Lower lobe of right lung (tissue), 2 donors: ENCODE data around the gene ATRN. TPM values are rescaled to one million over a fixed set of nuclear protein-coding genes. Genes with fewer than 3 reads are reported as not detected.
A peak's percentile ranks its signal among the peaks of the same experiment; 100 is the strongest.

ENCODE experiments used
- ATAC-seq, 2 donors: fragments of 200-7000 bp; cut with Tn5 transposase; one replicate each; pipeline ENCODE4 v1.9.1; 2020 to 2022; ENCODE audit warnings: mild to moderate bottlenecking in 2 of 2, moderate library complexity in 2 of 2
- DNase-seq: peaks from one replicate; pipeline ENCODE4 v3.0.0-alpha.2; 2020
- H3K27ac ChIP-seq: fragments of 200-600 bp; one replicate; pipeline ENCODE4 v1.8.0; 2022
- H3K27me3 ChIP-seq: fragments of 200-600 bp; one replicate; pipeline ENCODE4 v1.8.0; 2022; ENCODE audit warnings: low read depth
- H3K36me3 ChIP-seq: fragments of 200-600 bp; one replicate; pipeline ENCODE4 v1.8.0; 2022; ENCODE audit warnings: mild to moderate bottlenecking
- H3K4me1 ChIP-seq: fragments of 200-600 bp; one replicate; pipeline ENCODE4 v1.8.0; 2022
- H3K4me3 ChIP-seq: fragments of 200-600 bp; one replicate; pipeline ENCODE4 v1.8.0; 2022; ENCODE audit warnings: mild to moderate bottlenecking
- H3K9me3 ChIP-seq: fragments of 200-600 bp; one replicate; pipeline ENCODE4 v1.8.0; 2022
- CTCF ChIP-seq: fragments of 200-600 bp; IDR thresholded peaks from one replicate; pipeline ENCODE4 v1.8.0; 2022; ENCODE audit warnings: antibody characterized with exemption, mild to moderate bottlenecking
- intact Hi-C: fragments of 100-400 bp; cut with DNase I; formaldehyde crosslinking; loops from one replicate; pipeline ENCODE4 v1.11.0; 2022
- total RNA-seq: library from RNA; stranded (reverse); fragmentation: NEBNext Ultra II Directional; extraction: Animal tissue kit (Norgen Biotek cat#: 25700); gene quantifications from one replicate; pipeline ENCODE4 v1.2.1, GENCODE V29; 2021
- donor health status: DM: no; HTN: yes; CAD: no; lungs with severe emphysema.

ATRN gene
- total RNA-seq, 1 donor from 2014 or later: 29.2 TPM

- H3K4me3 ChIP-seq: peak within 1 kb of the TSS; percentile 51
- H3K27ac ChIP-seq: peak within 1 kb of the TSS; percentile 36
- no peaks in the 10 kb centered on the region for H3K9me3 ChIP-seq
- no peak for TF ChIP-seq CTCF
- DNase-seq: no peak
- intact Hi-C loops: no loop called here
- H3K27me3 ChIP-seq: peaks cover 39% of the 10 kb centered on the region
- peaks cover 9% of the 10 kb centered on the region for H3K4me1 ChIP-seq
- ATAC-seq: peak; percentile 10 to 34
- H3K36me3 ChIP-seq: no peaks in the 10 kb centered on the region
Measured at GRCh38 chr20:3681931-3682781, 211.3 kb downstream of the ATRN start, which contains the start of gene ADAM33. Gene ADAM33, minus strand, starts transcription at chr20:3682010. Its CDS starts 6 bp downstream, at chr20:3682004.

- Histone ChIP-seq H3K4me1 (peaks cover 3% of the 10 kb centered on the region), H3K9me3 (no peaks in the 10 kb centered on the region), H3K4me3 (no peak overlapping the region), H3K27me3 (peaks cover 33% of the 10 kb centered on the region), H3K27ac (no peak overlapping the region), H3K36me3 (no peaks in the 10 kb centered on the region)
- no peak for TF ChIP-seq CTCF
- intact Hi-C loops: no loop called here
- DNase-seq (no peak), ATAC-seq (no peak)
Measured at GRCh38 chr20:3685341-3685740, 214.5 kb downstream of the ATRN start.

GRCh38 chr20:3686421-3686820, 215.6 kb downstream of the ATRN start:
- no peak for TF ChIP-seq CTCF
- ATAC-seq (no peak), DNase-seq (no peak)
- Histone ChIP-seq H3K4me3 (no peak overlapping the region), H3K4me1 (no peaks in the 10 kb centered on the region), H3K27ac (no peak overlapping the region), H3K27me3 (peaks cover 23% of the 10 kb centered on the region), H3K36me3 (no peaks in the 10 kb centered on the region), H3K9me3 (no peaks in the 10 kb centered on the region)
- intact Hi-C loops: no loop called here

DNA sequence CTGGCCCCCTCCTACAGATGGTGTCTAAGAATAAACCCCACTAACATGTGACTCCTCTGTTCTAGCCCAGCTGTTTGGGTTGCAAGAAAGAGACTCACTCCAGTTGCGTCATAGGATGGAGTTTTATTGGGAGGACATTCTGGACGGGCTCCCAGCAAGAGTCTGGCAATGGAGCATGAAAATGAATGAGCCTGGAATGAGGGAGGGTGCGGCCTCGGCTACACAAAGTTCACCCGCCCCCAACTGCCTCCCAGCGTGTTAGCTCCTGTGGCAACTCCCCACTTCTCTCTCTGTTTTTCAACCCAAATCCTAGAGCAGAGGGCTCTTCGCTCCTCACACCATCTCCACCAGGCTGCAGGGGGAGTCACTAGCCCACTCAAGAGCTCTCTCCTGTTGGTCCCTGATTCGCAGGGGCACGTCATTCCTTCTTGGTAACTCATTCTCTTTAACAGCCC, 216.1 kb downstream of the ATRN start:
- no peak overlapping the region for H3K4me3 ChIP-seq
- no peak for DNase-seq
- H3K36me3 ChIP-seq: no peaks in the 10 kb centered on the region

GRCh38 chr20:3687655-3688054, 216.8 kb downstream of the ATRN start:
- TF ChIP-seq CTCF: no peak
- Histone ChIP-seq H3K27me3 (peaks cover 10% of the 10 kb centered on the region), H3K27ac (no peak overlapping the region), H3K9me3 (no peaks in the 10 kb centered on the region), H3K4me3 (no peak overlapping the region), H3K4me1 (no peaks in the 10 kb centered on the region), H3K36me3 (no peaks in the 10 kb centered on the region)
- DNase-seq (no peak), ATAC-seq (peak in 1 of 2 donors; percentile 68)
- intact Hi-C loops: no loop called here

More for the DNA sequence above, 216.1 kb downstream of the ATRN start:
- TF ChIP-seq CTCF: no peak
- H3K27me3 ChIP-seq: peaks cover 18% of the 10 kb centered on the region
- peak; percentile 61 to 69 for ATAC-seq
- H3K27ac ChIP-seq: no peak overlapping the region
- H3K9me3 ChIP-seq: no peaks in the 10 kb centered on the region
- H3K4me1 ChIP-seq: no peaks in the 10 kb centered on the region
- intact Hi-C loops: no loop called here
